ENCODE measurements around the gene PIGL. TPM values are rescaled to one million over a fixed set of nuclear protein-coding genes. Genes with fewer than 3 reads are reported as not detected.
A peak's percentile ranks its signal among the peaks of the same experiment; 100 is the strongest.

PIGL gene
- total and polyA plus RNA-seq, 2 donors: 16.7 to 33.2 TPM

- 88% methylated on average over 3 of the region's 3 CpGs for WGBS
- DNase-seq (ENCODE audit: extremely low spot score): no peak
- peaks cover 1% of the 10 kb centered on the region for H3K36me3 ChIP-seq (ENCODE audit: insufficient read depth)
- H3K27ac ChIP-seq (ENCODE audit: low read depth): no peak overlapping the region
- H3K4me3 ChIP-seq (ENCODE audit: low read depth, low read length): no peak overlapping the region
- no peaks in the 10 kb centered on the region for H3K4me1 ChIP-seq (ENCODE audit: insufficient read depth)
Measured at GRCh38 chr17:16272111-16272840, 55.3 kb downstream of the PIGL start.

GRCh38 chr17:16273499-16273898 is 56.5 kb downstream of the PIGL start:
- H3K36me3 ChIP-seq (ENCODE audit: insufficient read depth): peaks cover 1% of the 10 kb centered on the region
- H3K4me3 ChIP-seq (ENCODE audit: low read depth, low read length): no peak overlapping the region
- no peak for DNase-seq (ENCODE audit: extremely low spot score)
- no peak overlapping the region for H3K27ac ChIP-seq (ENCODE audit: low read depth)
- H3K4me1 ChIP-seq (ENCODE audit: insufficient read depth): no peaks in the 10 kb centered on the region
- 88% methylated on average over 1 of the region's 1 CpG for WGBS

GRCh38 chr17:16273929-16274339 is 56.9 kb downstream of the PIGL start:
- no peak overlapping the region for H3K27ac ChIP-seq (ENCODE audit: low read depth)

GRCh38 chr17:16275024-16275423 is 58.0 kb downstream of the PIGL start:
- Histone ChIP-seq H3K4me3 (ENCODE audit: low read depth, low read length) (no peak overlapping the region), H3K36me3 (ENCODE audit: insufficient read depth) (peaks cover 1% of the 10 kb centered on the region), H3K4me1 (ENCODE audit: insufficient read depth) (no peaks in the 10 kb centered on the region), H3K27ac (ENCODE audit: low read depth) (no peak overlapping the region)
- 92% methylated on average over 5 of the region's 5 CpGs for WGBS
- DNase-seq (ENCODE audit: extremely low spot score): no peak

More at GRCh38 chr17:16273929-16274339, 56.9 kb downstream of the PIGL start:
- Histone ChIP-seq H3K36me3 (ENCODE audit: insufficient read depth) (peaks cover 1% of the 10 kb centered on the region), H3K4me3 (ENCODE audit: low read depth, low read length) (no peak overlapping the region), H3K4me1 (ENCODE audit: insufficient read depth) (no peaks in the 10 kb centered on the region)
- DNase-seq (ENCODE audit: extremely low spot score): no peak
- WGBS: 95% methylated on average over 6 of the region's 6 CpGs

- H3K27ac ChIP-seq (ENCODE audit: low read depth): no peak overlapping the region
Measured at GRCh38 chr17:16277163-16277562, 60.2 kb downstream of the PIGL start.

GRCh38 chr17:16281351-16281750 is 64.3 kb downstream of the PIGL start:
- Histone ChIP-seq H3K27ac (ENCODE audit: low read depth) (no peak overlapping the region), H3K4me3 (ENCODE audit: low read depth, low read length) (no peak overlapping the region), H3K36me3 (ENCODE audit: insufficient read depth) (no peaks in the 10 kb centered on the region), H3K4me1 (ENCODE audit: insufficient read depth) (no peaks in the 10 kb centered on the region)
- 28% methylated on average over 2 of the region's 2 CpGs for WGBS
- no peak for DNase-seq (ENCODE audit: extremely low spot score)

More at GRCh38 chr17:16277163-16277562, 60.2 kb downstream of the PIGL start:
- H3K4me3 ChIP-seq (ENCODE audit: low read depth, low read length): no peak overlapping the region
- peaks cover 1% of the 10 kb centered on the region for H3K36me3 ChIP-seq (ENCODE audit: insufficient read depth)
- no peak for DNase-seq (ENCODE audit: extremely low spot score)
- WGBS: 37% methylated on average over 1 of the region's 1 CpG
- H3K4me1 ChIP-seq (ENCODE audit: insufficient read depth): no peaks in the 10 kb centered on the region

- Histone ChIP-seq H3K36me3 (ENCODE audit: insufficient read depth) (no peaks in the 10 kb centered on the region), H3K27ac (ENCODE audit: low read depth) (no peak overlapping the region), H3K4me3 (ENCODE audit: low read depth, low read length) (no peak overlapping the region), H3K4me1 (ENCODE audit: insufficient read depth) (no peaks in the 10 kb centered on the region)
- DNase-seq (ENCODE audit: extremely low spot score): no peak
Measured at GRCh38 chr17:16282522-16282921, 65.5 kb downstream of the PIGL start.

- H3K27ac ChIP-seq (ENCODE audit: low read depth): no peak overlapping the region
- no peaks in the 10 kb centered on the region for H3K36me3 ChIP-seq (ENCODE audit: insufficient read depth)
- DNase-seq (ENCODE audit: extremely low spot score): no peak
- no peak overlapping the region for H3K4me3 ChIP-seq (ENCODE audit: low read depth, low read length)
- 86% methylated on average over 9 of the region's 9 CpGs for WGBS
- no peaks in the 10 kb centered on the region for H3K4me1 ChIP-seq (ENCODE audit: insufficient read depth)
Measured at GRCh38 chr17:16283705-16284104, 66.7 kb downstream of the PIGL start.

GRCh38 chr17:16285646-16286008 is 68.6 kb downstream of the PIGL start:
- H3K36me3 ChIP-seq (ENCODE audit: insufficient read depth): no peaks in the 10 kb centered on the region
- H3K4me3 ChIP-seq (ENCODE audit: low read depth, low read length): no peak overlapping the region
- WGBS: 22% methylated on average over 6 of the region's 6 CpGs
- H3K27ac ChIP-seq (ENCODE audit: low read depth): peak overlapping the region; percentile 93
- H3K4me1 ChIP-seq (ENCODE audit: insufficient read depth): no peaks in the 10 kb centered on the region
- DNase-seq (ENCODE audit: extremely low spot score): no peak

GRCh38 chr17:16286009-16286946 is 69.3 kb downstream of the PIGL start:
- H3K4me3 ChIP-seq (ENCODE audit: low read depth, low read length): no peak overlapping the region
- WGBS: 7% methylated on average over 26 of the region's 26 CpGs
- no peaks in the 10 kb centered on the region for H3K4me1 ChIP-seq (ENCODE audit: insufficient read depth)
- no peaks in the 10 kb centered on the region for H3K36me3 ChIP-seq (ENCODE audit: insufficient read depth)
- peak overlapping the region; percentile 93 for H3K27ac ChIP-seq (ENCODE audit: low read depth)
- DNase-seq (ENCODE audit: extremely low spot score): peak; percentile 76

- Histone ChIP-seq H3K4me3 (ENCODE audit: low read depth, low read length) (no peak overlapping the region), H3K4me1 (ENCODE audit: insufficient read depth) (no peaks in the 10 kb centered on the region), H3K27ac (ENCODE audit: low read depth) (peak overlapping the region; percentile 93), H3K36me3 (ENCODE audit: insufficient read depth) (no peaks in the 10 kb centered on the region)
- DNase-seq (ENCODE audit: extremely low spot score): no peak
- 63% methylated on average over 10 of the region's 10 CpGs for WGBS
Measured at GRCh38 chr17:16286947-16287562, 70.0 kb downstream of the PIGL start.

- 4% methylated on average over 6 of the region's 6 CpGs for WGBS
- DNase-seq (ENCODE audit: extremely low spot score): peak; percentile 10
- Histone ChIP-seq H3K4me1 (ENCODE audit: insufficient read depth) (no peaks in the 10 kb centered on the region), H3K4me3 (ENCODE audit: low read depth, low read length) (no peak overlapping the region), H3K36me3 (ENCODE audit: insufficient read depth) (no peaks in the 10 kb centered on the region), H3K27ac (ENCODE audit: low read depth) (peak overlapping the region; percentile 93)
Measured at GRCh38 chr17:16287563-16288027, 70.6 kb downstream of the PIGL start.

GRCh38 chr17:16288860-16289571 is 72.0 kb downstream of the PIGL start:
- no peak overlapping the region for H3K27ac ChIP-seq (ENCODE audit: low read depth)
- H3K4me3 ChIP-seq (ENCODE audit: low read depth, low read length): no peak overlapping the region
- H3K4me1 ChIP-seq (ENCODE audit: insufficient read depth): no peaks in the 10 kb centered on the region
- no peaks in the 10 kb centered on the region for H3K36me3 ChIP-seq (ENCODE audit: insufficient read depth)
- no peak for DNase-seq (ENCODE audit: extremely low spot score)
- WGBS: 61% methylated on average over 5 of the region's 5 CpGs

Measured in urinary bladder (tissue), 4 donors.